Breast epithelium (tissue), 3 donors: Measurements from ENCODE around the gene PLCG2.

Experiments
- POLR2A ChIP-seq: fragments of 450-650 bp; IDR thresholded peaks from one replicate; pipeline ENCODE4 v1.6.1; 2016; ENCODE audit warnings: antibody characterized with exemption, mild to moderate bottlenecking, moderate library complexity
- POLR2AphosphoS5 ChIP-seq, 3 donors: sonication (generic); formaldehyde crosslinking; IDR thresholded peaks; one replicate each; pipeline ENCODE4 v1.6.1; 2017; ENCODE audit warnings: antibody characterized with exemption in 3 of 3
- TF ChIP-seq, protein P1 (sequence below), 3 donors: fragments of 450-650 bp; IDR thresholded peaks; one replicate each; pipeline ENCODE4 v1.5.1; 2016 to 2017; ENCODE audit warnings: antibody characterized with exemption in 3 of 3, mild to moderate bottlenecking in 3 of 3, moderate library complexity in 3 of 3

DNA sequence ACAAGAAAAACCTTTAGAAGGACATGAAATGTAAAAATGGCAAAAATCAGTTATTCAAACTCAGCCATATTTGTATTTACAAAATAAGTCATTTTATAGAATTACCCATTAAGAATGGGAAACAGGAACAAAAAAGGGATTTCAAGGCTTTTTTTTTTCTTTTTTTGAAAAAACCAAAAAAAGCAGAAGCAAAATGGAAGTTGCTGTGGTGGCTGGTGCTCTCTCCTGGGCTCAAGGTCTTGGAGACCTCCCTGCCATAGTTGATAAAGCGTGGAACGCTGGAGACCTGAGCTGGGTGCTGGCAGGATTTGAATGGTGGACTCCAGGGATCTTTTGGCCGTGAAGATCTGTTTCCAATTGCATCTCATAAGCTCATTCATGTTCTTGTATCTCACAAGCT is 3.1 kb downstream of the PLCG2 start:
- TF ChIP-seq, protein P1, sequence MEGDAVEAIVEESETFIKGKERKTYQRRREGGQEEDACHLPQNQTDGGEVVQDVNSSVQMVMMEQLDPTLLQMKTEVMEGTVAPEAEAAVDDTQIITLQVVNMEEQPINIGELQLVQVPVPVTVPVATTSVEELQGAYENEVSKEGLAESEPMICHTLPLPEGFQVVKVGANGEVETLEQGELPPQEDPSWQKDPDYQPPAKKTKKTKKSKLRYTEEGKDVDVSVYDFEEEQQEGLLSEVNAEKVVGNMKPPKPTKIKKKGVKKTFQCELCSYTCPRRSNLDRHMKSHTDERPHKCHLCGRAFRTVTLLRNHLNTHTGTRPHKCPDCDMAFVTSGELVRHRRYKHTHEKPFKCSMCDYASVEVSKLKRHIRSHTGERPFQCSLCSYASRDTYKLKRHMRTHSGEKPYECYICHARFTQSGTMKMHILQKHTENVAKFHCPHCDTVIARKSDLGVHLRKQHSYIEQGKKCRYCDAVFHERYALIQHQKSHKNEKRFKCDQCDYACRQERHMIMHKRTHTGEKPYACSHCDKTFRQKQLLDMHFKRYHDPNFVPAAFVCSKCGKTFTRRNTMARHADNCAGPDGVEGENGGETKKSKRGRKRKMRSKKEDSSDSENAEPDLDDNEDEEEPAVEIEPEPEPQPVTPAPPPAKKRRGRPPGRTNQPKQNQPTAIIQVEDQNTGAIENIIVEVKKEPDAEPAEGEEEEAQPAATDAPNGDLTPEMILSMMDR (IDR thresholded peaks at IDR 0.05) = no peak
- TF ChIP-seq POLR2A (no peak), POLR2AphosphoS5 (IDR thresholded peaks at IDR 0.05) (no peak)
